ENCODE data around the gene MPRIP.

The MPRIP gene

GRCh38 chr17:17029938-17030337 lies 12.3 kb upstream of the MPRIP start:
- no peak for DNase-seq

- no peak for DNase-seq
These were observed 11.6 kb upstream of the MPRIP start for GRCh38 chr17:17030515-17031211.

- no peak for DNase-seq
These were observed 10.0 kb upstream of the MPRIP start for GRCh38 chr17:17032131-17032692.

- DNase-seq: no peak
These were observed 8.8 kb upstream of the MPRIP start for GRCh38 chr17:17033466-17033865.

- DNase-seq: no peak
These were observed 8.2 kb upstream of the MPRIP start for GRCh38 chr17:17034026-17034425.

GRCh38 chr17:17034496-17035075 lies 7.7 kb upstream of the MPRIP start:
- no peak for DNase-seq

- DNase-seq: no peak
These were observed 6.8 kb upstream of the MPRIP start for GRCh38 chr17:17035490-17035889.

GRCh38 chr17:17035920-17036523 lies 6.2 kb upstream of the MPRIP start:
- DNase-seq: no peak

GRCh38 chr17:17036524-17036998 lies 5.7 kb upstream of the MPRIP start:
- no peak for DNase-seq

- DNase-seq: no peak
These were observed 2.3 kb upstream of the MPRIP start for GRCh38 chr17:17039911-17040310.

- no peak for DNase-seq
These were observed 1.2 kb upstream of the MPRIP start for GRCh38 chr17:17041018-17041521.

- peak; percentile 98 for DNase-seq
These were observed 480 bp upstream of the MPRIP start for GRCh38 chr17:17041571-17042383.

- peak; percentile 42 for DNase-seq
These were observed 699 bp downstream of the MPRIP start for GRCh38 chr17:17042851-17043460.

GRCh38 chr17:17043461-17044271 lies 1.4 kb downstream of the MPRIP start:
- no peak for DNase-seq

- DNase-seq: peak; percentile 12
These were observed 2.7 kb downstream of the MPRIP start for GRCh38 chr17:17044846-17045561.

GRCh38 chr17:17048106-17048505 lies 5.8 kb downstream of the MPRIP start:
- no peak for DNase-seq

GRCh38 chr17:17050346-17051345 lies 8.4 kb downstream of the MPRIP start:
- no peak for DNase-seq

GRCh38 chr17:17051380-17051779 lies 9.1 kb downstream of the MPRIP start:
- no peak for DNase-seq

- no peak for DNase-seq
These were observed 9.7 kb downstream of the MPRIP start for GRCh38 chr17:17051791-17052461.
